Cardiac septum (tissue), 1 donor: ENCODE results near the gene FAM151A. TPM values are rescaled to one million over a fixed set of nuclear protein-coding genes. Genes with fewer than 3 reads are reported as not detected.

Experiments
- DNase-seq: peaks from one replicate; pipeline ENCODE4 v3.0.0-alpha.2; 2020; ENCODE audit warnings: low spot score
- intact Hi-C: fragments of 100-400 bp; cut with DNase I; formaldehyde crosslinking; loops from one replicate; pipeline ENCODE4 v1.14.0; 2022
- long read RNA-seq: library from polyadenylated mRNA; unstranded; transcript quantifications from one replicate; pipeline ENCODE4 v2.0.0, GENCODE V29; 2021
- total RNA-seq: library from RNA; stranded (reverse); fragmentation: NEBNext Ultra II Directional; extraction: Animal tissue kit (Norgen Biotek cat#: 25700); gene quantifications from one replicate; pipeline ENCODE4 v1.2.1, GENCODE V29; 2021
- donor health status: DM: no; HTN: no; CAD: no.

The FAM151A gene
- 0.22 TPM for total RNA-seq
- long read RNA-seq, partial matches to known transcripts = 0 of 1 reads
- long read RNA-seq, other reads (novel, unspliced or antisense) = 1 of 1 reads

DNA sequence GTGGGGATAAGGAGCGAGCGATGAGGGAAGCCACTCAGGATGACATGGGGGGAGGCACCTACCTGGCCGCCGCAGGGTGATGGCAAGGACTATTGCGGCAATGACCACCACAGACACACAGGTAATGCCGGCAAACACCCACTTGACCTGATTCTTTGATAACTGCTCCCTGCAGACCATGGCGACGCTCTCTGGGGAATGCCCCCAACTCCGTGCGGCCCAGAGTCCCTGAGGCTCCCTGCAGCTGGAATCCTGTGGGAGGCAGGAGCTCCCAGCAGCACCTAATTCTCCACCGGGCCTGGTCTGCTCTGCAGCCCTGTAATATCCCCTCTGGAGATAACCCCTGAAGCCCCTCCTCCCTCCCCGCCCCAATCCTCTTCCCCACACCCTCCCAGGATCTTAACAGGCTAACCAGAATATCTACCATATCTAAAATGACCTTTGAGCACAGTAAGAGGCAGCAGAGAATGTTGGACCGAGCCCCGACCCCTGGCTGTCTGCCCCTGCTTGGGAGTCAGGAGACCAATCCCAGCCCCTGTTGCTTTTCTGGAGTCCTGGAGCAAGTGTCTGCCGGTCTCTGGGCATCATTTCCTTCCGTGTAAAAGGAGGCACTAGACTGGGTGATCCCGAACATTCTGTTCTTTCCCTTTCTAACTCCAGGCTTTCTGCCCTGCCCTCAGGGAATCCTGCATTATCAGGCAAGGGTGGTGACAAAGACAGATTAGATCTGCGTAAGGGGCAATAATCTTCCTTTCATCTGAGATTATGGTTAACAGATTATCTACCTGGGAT is at the start of gene FAM151A:
FAM151A (minus strand) TSS at position 310 of the 792 bp plus-strand sequence; CDS start at position 180, 130 bp downstream.
- DNase-seq = no peak
- intact Hi-C loops = no loop called here

DNA sequence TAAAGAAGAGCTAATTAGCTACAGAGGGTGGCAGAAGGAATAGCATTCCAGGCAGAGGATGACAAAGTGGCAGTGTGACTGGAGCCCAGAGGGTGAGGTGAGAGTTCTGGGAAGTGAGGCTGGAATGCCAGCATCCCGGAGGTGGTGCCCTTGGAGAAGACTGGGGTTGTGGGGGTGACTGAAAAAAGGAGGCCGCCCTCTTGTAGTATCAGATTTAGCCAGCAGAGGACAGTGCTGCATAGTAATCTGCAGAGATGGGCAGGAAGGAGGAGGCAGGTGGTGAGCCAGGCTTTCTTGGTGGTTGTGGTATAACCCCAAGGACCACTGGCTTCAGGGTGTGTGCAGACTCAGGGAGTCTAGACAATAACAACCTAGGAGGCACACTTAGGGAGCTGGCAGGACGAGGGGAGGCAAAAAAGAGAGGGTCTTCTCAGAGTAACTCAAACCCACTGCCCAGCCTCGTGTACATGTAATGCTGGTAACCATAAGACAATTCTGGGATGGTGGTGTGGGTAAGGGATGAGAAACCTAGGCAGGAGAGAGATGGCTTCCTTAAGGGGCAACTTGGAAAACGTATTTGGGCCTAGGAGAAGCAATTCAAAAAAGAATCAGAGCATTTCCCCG is 48.8 kb upstream of the FAM151A start:
- DNase-seq = no peak
- intact Hi-C loops = no loop called here

GRCh38 chr1:54668567-54668966 is 45.2 kb upstream of the FAM151A start:
- intact Hi-C loops = no loop called here
- DNase-seq = no peak

DNA sequence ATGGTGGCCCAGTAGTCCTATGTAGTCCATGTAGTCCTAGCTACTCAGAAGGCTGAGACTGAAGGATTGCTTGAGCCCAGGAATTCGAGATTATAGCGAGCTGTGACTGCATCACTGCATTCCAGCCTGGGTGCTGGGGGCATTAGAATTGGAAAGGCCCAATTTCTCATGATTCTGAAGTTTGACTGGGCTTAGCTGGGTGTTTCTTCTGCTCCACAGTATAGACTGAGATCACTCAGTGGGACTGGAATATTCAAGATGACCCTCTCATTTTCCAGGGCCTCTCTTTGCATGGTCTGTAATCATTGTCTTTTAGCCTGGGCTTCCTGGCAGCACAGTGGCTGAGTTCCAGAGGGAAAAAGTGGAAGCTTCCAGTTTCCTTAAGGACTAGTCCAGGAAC is 44.5 kb upstream of the FAM151A start:
- intact Hi-C loops = no loop called here
- DNase-seq = no peak

DNA sequence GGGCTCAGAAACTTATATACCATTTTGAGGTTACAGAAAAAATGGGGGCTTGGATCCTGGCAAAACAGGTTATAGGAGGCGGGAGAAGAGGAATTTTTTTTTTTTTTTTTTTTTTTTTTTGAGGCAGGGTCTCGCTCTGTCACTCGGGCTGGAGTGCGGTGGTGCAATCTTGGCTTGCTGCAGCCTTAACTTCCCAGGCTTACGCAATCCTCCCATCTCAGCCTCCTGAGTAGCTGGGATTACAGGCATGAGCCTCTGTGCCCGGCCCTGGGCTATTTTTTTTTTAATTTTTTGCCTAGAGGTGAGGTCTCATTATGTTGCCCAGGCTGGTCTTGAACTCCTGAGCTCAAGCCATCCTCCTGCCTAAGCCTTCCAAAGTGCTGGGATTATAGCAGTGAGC is 43.0 kb upstream of the FAM151A start:
- DNase-seq = no peak
- intact Hi-C loops = no loop called here

- no peak for DNase-seq
These were observed 42.5 kb upstream of the FAM151A start for GRCh38 chr1:54665852-54666251.

GRCh38 chr1:54664364-54664763 is 41.0 kb upstream of the FAM151A start:
- no peak for DNase-seq

More at GRCh38 chr1:54665852-54666251, 42.5 kb upstream of the FAM151A start:
- intact Hi-C loops = no loop called here

DNA sequence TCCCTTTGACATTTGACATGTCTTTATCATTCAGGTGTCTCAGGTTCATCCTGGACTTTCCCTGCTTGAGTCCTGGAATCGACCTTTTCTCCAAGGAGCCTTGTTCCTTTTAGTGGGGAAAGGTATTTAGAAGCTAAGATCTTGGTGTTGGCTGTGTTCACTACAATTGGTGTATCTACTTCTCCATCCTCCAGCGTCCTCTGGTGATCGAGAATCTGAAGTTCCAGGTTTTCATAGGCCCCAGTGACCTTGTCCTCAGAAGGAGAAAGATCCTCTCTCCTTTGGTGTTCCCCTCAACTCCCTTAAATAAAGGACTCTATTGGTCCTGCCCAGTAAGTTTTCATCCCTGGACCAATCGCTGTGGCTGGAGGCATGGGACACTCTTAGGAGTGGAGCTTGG is 40.4 kb upstream of the FAM151A start:
- no peak for DNase-seq
- intact Hi-C loops = no loop called here

More at GRCh38 chr1:54664364-54664763, 41.0 kb upstream of the FAM151A start:
- intact Hi-C loops = no loop called here

GRCh38 chr1:54658164-54658913 is 35.0 kb upstream of the FAM151A start:
- DNase-seq = no peak
- intact Hi-C loops = no loop called here

- DNase-seq = no peak
- intact Hi-C loops = no loop called here
These were observed 29.7 kb upstream of the FAM151A start for GRCh38 chr1:54653036-54653435.

DNA sequence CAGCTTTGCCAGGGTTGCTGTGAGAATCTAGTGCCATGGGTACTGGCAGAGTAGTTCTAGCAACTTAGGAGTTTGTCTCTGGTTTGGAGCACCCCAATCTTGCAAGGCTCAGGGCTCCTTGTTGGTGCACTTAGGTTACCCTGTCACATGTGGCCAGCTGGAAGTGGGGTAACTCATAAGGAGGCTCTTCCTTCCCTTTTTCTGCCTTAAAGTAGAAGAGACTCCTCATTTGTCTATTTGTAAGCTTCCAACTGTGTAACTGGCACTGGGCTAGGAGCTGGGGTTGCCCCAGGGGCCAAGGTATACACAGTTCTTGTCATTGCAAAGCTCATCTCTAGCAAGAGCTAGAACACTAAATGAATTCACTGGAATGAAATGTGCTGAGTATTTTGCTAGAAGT is 28.8 kb upstream of the FAM151A start:
- DNase-seq = no peak
- intact Hi-C loops = no loop called here

DNA sequence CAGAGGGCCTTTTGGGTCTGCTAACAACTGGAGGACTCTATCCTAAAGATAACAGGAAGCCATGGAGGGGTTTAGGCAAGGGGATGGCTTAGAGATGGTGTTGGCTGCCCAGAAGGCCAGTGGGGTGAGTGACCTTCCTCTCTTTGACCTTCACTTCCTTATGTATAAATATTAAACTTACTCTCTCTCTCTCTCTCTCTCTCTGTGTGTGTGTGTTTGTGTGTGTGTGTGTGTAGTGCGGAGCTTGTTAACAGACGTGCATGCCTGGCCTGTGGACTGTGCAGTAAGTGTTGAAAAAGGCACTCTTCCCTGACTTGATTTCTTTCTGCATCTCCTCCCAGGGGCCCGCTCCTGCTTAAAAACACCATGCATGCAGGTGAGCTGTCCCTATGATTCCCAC is 28.3 kb upstream of the FAM151A start:
- DNase-seq = no peak
- intact Hi-C loops = no loop called here

GRCh38 chr1:54650417-54650816 is 27.1 kb upstream of the FAM151A start:
- intact Hi-C loops = no loop called here
- DNase-seq = no peak

DNA sequence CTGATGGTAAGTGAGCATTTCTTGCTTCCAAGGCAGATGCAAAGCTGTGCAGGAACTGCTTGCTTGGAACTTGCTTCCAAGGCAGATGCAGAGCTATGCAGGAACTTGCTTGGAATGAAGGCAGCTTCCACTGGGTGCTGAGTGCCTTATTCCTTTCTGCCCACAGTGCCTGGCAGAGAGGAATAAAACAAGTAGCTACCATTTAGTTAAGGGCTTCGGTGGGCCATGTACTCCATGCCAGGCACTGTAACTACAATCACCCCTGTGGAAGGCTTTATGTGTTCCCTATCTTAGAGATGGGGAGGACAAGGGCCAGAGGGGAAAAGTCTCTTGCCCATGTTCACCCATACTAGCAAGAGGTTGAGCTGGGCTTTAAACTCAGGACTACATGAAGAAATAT is 26.6 kb upstream of the FAM151A start:
- no peak for DNase-seq
- intact Hi-C loops = no loop called here

DNA sequence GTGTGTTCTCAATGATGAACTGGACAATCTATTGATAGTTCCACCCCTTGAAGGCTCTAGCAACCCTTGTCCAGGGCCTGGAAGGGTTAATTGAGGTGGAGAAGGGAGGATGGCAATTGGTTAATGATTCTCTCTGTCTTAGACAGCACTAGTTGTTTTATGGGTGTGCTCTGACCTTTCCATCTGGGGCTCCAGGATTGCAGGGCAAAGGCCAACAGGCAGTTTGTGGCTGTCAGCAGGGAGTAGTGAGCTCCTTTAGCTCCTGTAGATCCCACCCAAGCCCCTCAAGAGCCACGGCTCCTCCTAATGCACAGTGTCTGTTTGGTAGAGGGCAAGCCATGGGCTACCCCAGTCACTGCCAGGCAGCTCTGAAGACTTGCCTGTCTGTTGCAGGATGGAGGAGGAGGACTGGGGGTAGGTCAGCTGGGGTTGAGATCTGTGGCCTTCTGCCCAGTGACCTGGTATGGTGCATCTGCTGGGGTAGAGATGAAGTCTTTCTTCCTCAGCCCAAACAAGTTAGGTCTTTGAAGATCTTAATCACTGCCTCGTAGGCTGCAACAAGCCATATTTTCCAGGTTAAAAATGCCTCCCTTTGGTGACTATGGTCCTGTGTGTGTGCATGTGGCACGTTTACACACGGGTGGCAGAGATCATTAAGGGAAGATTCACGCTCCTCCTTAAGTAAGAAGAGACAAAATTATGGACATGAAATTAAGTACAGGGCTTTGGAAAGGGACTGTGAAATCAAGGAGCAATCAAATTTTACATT is 26.0 kb upstream of the FAM151A start:
- intact Hi-C loops = no loop called here
- DNase-seq = no peak

- intact Hi-C loops = loop anchor here (2.0 kb wide), 1 partner anchor 99 kb away; no protein-coding TSS in a partner anchor
- no peak for DNase-seq
These were observed 22.7 kb upstream of the FAM151A start for GRCh38 chr1:54645806-54646676.

- DNase-seq = no peak
- intact Hi-C loops = loop anchor here (2.0 kb wide), 1 partner anchor 97 kb away; no protein-coding TSS in a partner anchor
These were observed 20.4 kb upstream of the FAM151A start for GRCh38 chr1:54643736-54644135.
